ENCODE data around the gene FIGLA. TPM values are rescaled to one million over a fixed set of nuclear protein-coding genes. Genes with fewer than 3 reads are reported as not detected.

The FIGLA gene
- total RNA-seq, 4 donors from 2014 or later, result not detected

GRCh38 chr2:70732766-70733645 is 57.4 kb downstream of the FIGLA start:
- DNase-seq, result no peak
- Histone ChIP-seq H3K27me3 (no peaks in the 10 kb centered on the region), H3K4me3 (no peak overlapping the region), H3K27ac (no peak overlapping the region), H3K9me3 (no peaks in the 10 kb centered on the region), H3K36me3 (no peaks in the 10 kb centered on the region), H3K4me1 (no peaks in the 10 kb centered on the region)
- intact Hi-C loops (cut with DNase I; ENCODE audit: low total_unique reads), result no loop called here
- TF ChIP-seq POLR2A (IDR thresholded peaks at IDR 0.05), result no peak
- TF ChIP-seq, protein P1, sequence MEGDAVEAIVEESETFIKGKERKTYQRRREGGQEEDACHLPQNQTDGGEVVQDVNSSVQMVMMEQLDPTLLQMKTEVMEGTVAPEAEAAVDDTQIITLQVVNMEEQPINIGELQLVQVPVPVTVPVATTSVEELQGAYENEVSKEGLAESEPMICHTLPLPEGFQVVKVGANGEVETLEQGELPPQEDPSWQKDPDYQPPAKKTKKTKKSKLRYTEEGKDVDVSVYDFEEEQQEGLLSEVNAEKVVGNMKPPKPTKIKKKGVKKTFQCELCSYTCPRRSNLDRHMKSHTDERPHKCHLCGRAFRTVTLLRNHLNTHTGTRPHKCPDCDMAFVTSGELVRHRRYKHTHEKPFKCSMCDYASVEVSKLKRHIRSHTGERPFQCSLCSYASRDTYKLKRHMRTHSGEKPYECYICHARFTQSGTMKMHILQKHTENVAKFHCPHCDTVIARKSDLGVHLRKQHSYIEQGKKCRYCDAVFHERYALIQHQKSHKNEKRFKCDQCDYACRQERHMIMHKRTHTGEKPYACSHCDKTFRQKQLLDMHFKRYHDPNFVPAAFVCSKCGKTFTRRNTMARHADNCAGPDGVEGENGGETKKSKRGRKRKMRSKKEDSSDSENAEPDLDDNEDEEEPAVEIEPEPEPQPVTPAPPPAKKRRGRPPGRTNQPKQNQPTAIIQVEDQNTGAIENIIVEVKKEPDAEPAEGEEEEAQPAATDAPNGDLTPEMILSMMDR (IDR thresholded peaks at IDR 0.05), result no peak

DNA sequence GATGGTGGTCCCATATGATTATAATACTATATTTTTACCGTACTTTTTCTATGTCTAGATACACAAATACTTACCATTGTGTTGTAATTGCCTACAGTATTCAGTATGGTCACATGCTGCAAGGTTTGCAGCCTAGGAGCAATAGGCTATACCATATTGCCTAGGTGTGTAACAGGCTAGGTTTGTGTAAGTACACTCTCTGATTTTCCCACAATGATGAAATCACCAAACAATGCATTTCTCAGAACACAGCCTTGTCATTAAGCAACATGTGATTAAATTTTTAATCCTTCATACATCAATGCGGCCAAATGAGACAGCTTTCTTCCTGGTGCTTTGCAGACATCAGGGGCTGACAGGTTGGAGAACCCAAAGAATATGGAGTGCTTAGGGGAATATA is 59.7 kb downstream of the FIGLA start:
- intact Hi-C loops (cut with DNase I; ENCODE audit: low total_unique reads), result no loop called here
- H3K4me1 ChIP-seq, result no peaks in the 10 kb centered on the region

GRCh38 chr2:70729647-70730046 is 60.8 kb downstream of the FIGLA start:
- H3K27ac ChIP-seq, result no peak overlapping the region
- H3K4me1 ChIP-seq, result no peaks in the 10 kb centered on the region
- intact Hi-C loops (cut with DNase I; ENCODE audit: low total_unique reads), result no loop called here
- H3K27me3 ChIP-seq, result no peaks in the 10 kb centered on the region
- H3K9me3 ChIP-seq, result no peaks in the 10 kb centered on the region
- TF ChIP-seq, protein P1 (IDR thresholded peaks at IDR 0.05), result no peak
- no peak for TF ChIP-seq POLR2A (IDR thresholded peaks at IDR 0.05)
- no peaks in the 10 kb centered on the region for H3K36me3 ChIP-seq
- DNase-seq, result no peak
- no peak overlapping the region for H3K4me3 ChIP-seq

More for the DNA sequence above, 59.7 kb downstream of the FIGLA start:
- Histone ChIP-seq H3K9me3 (no peaks in the 10 kb centered on the region), H3K27me3 (no peaks in the 10 kb centered on the region), H3K4me3 (no peak overlapping the region), H3K27ac (no peak overlapping the region), H3K36me3 (no peaks in the 10 kb centered on the region)
- TF ChIP-seq, protein P1 (IDR thresholded peaks at IDR 0.05), result no peak
- no peak for TF ChIP-seq POLR2A (IDR thresholded peaks at IDR 0.05)
- no peak for DNase-seq

GRCh38 chr2:70728128-70728527 is 62.3 kb downstream of the FIGLA start:
- Histone ChIP-seq H3K4me1 (no peaks in the 10 kb centered on the region), H3K4me3 (no peak overlapping the region), H3K27ac (no peak overlapping the region), H3K27me3 (no peaks in the 10 kb centered on the region), H3K9me3 (no peaks in the 10 kb centered on the region), H3K36me3 (no peaks in the 10 kb centered on the region)
- intact Hi-C loops (cut with DNase I; ENCODE audit: low total_unique reads), result no loop called here
- TF ChIP-seq, protein P1 (IDR thresholded peaks at IDR 0.05), result no peak
- no peak for TF ChIP-seq POLR2A (IDR thresholded peaks at IDR 0.05)
- no peak for DNase-seq

Small RNA genes within 50 kb of the gene (small RNA-seq; reads per million reads assigned to genes)
- not detected for gene HMGN2P21

Other genes with a start within 250 kb of the FIGLA start
- 1 to 10 TPM in 3 of 4 donors, not detected in 1; 1.5 to 3.7 (median 1.6) TPM for gene TGFA, start 236.8 kb downstream of the FIGLA start, total RNA-seq
- 1 to 10 TPM in 2 of 4 donors, under 1 TPM in 2; 0.51 to 5.2 (median 2.6) TPM for gene ADD2, start 22.4 kb downstream of the FIGLA start, total RNA-seq
- gene CLEC4F, start 30.0 kb upstream of the FIGLA start, total RNA-seq, result 1 to 10 TPM in 3 of 4 donors, not detected in 1; 2.4 to 5.0 (median 2.6) TPM
- 1 to 10 TPM in 2 of 4 donors, under 1 TPM in 1, not detected in 1; 0.26 to 2.9 (median 2.5) TPM for gene CD207, start 45.2 kb upstream of the FIGLA start, total RNA-seq
- gene VAX2, start 109.9 kb upstream of the FIGLA start, total RNA-seq, result 1 to 10 TPM in 3 of 4 donors, under 1 TPM in 1; 0.35 to 6.8 (median 2.4) TPM
- gene ATP6V1B1, start 145.3 kb upstream of the FIGLA start, total RNA-seq, result 1 to 10 TPM in 2 of 4 donors, not detected in 2; 3.4 to 3.7 TPM
- 1 to 10 TPM in 2 of 4 donors, not detected in 2; 1.8 to 3.7 TPM for gene ANKRD53, start 188.0 kb upstream of the FIGLA start, total RNA-seq
- 10 to 100 TPM; 10.2 to 81.8 (median 53.7) TPM for gene TEX261, start 204.2 kb upstream of the FIGLA start, total RNA-seq